ENCODE data around the gene SLC29A2. TPM values are rescaled to one million over a fixed set of nuclear protein-coding genes. Genes with fewer than 3 reads are reported as not detected.
"Not testable (repeated sequence)": the region's sequence is repeated elsewhere in the genome, so short reads cannot be mapped to it uniquely, and the experiment has no call there.

Gene SLC29A2
- total RNA-seq, 1 experiment from 2014 or later = 39.7 TPM

- H2AFZ ChIP-seq (ENCODE audit: low read depth, low read length, poor library complexity, severe bottlenecking) = no peak overlapping the region
- RAD21 ChIA-PET (ENCODE audit: low non-redundant PET in 1 of 2, low total read pairs in 2 of 2, uncharacterized antibody in 2 of 2, unreplicated experiment in 2 of 2) = no interaction called here
- DNase-seq (ENCODE audit: low read depth, low spot score) (no peak), ATAC-seq (no peak)
- H3K9me2 ChIP-seq (ENCODE audit: insufficient read depth) = no peaks in the 10 kb centered on the region
- no peak overlapping the region for H3K9ac ChIP-seq (ENCODE audit: low read length)
- no peaks in the 10 kb centered on the region for H3K36me3 ChIP-seq (ENCODE audit: control insufficient read depth in 1 of 2, insufficient read depth in 2 of 2, low read length in 2 of 2)
- no TSS peak for BruUV-seq (replicated peaks)
- no peak overlapping the region for H3K27ac ChIP-seq (ENCODE audit: low read depth, low read length)
- H3K79me2 ChIP-seq (ENCODE audit: insufficient read depth, low read length) = no peaks in the 10 kb centered on the region
- POLR2A ChIA-PET = interaction anchor here (1.8 kb wide), 1 partner anchor 10 kb away, joined by 7 read pairs; no protein-coding TSS in a partner anchor
- TF ChIP-seq CTCF (IDR thresholded peaks at IDR 0.05 in 2 of 3, conservative IDR thresholded peaks at IDR 0.05 in 1 of 3; ENCODE audit: borderline replicate concordance in 1 of 3, insufficient read depth in 1 of 3, low read depth in 2 of 3, low read length in 2 of 3) (no peak), ZNF274 (IDR thresholded peaks at IDR 0.05; ENCODE audit: low read depth, low read length) (no peak), CBX3 (IDR thresholded peaks at IDR 0.05; ENCODE audit: low read depth) (no peak), POLR2AphosphoS5 (IDR thresholded peaks at IDR 0.05; ENCODE audit: low read depth, low read length) (no peak), CEBPB (IDR thresholded peaks at IDR 0.05; ENCODE audit: low read depth) (no peak), ATF3 (IDR thresholded peaks at IDR 0.05) (no peak), SRF (IDR thresholded peaks at IDR 0.05; ENCODE audit: low read depth) (no peak), RAD21 (IDR thresholded peaks at IDR 0.05; ENCODE audit: low read depth) (no peak)
- TF ChIP-seq, protein P1, sequence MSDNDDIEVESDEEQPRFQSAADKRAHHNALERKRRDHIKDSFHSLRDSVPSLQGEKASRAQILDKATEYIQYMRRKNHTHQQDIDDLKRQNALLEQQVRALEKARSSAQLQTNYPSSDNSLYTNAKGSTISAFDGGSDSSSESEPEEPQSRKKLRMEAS (IDR thresholded peaks at IDR 0.05) = no peak
- H3K27me3 ChIP-seq (ENCODE audit: insufficient read depth, low read length) = no peaks in the 10 kb centered on the region
- intact Hi-C loops (cut with micrococcal nuclease) = no loop called here
- peaks cover 0 to 23% of the 10 kb centered on the region in 2 experiments; a peak in 2 of 4 replicates for H3K4me1 ChIP-seq (ENCODE audit: control insufficient read depth in 1 of 2, insufficient read depth in 2 of 2, low read length in 2 of 2)
- no peak overlapping the region for H3K4me3 ChIP-seq (replicated peaks in 1 of 2; ENCODE audit: low read depth in 1 of 2, low read length in 2 of 2)
- H4K20me1 ChIP-seq (ENCODE audit: insufficient read depth) = no peaks in the 10 kb centered on the region
- H3K9me3 ChIP-seq (ENCODE audit: control insufficient read depth in 1 of 2, insufficient read depth in 1 of 2, low read depth in 1 of 2, low read length in 2 of 2) = no peaks in the 10 kb centered on the region
- H3K4me2 ChIP-seq (ENCODE audit: low read length) = no peak overlapping the region
- CTCF ChIA-PET = interaction anchor here (1.4 kb wide), 1 partner anchor 9 kb away, joined by 6 read pairs; no protein-coding TSS in a partner anchor
These were observed 50.0 kb downstream of the SLC29A2 start for GRCh38 chr11:66321606-66322005.

- ATAC-seq, POLR2A ChIA-PET: not testable (repeated sequence)
These were observed 50.8 kb downstream of the SLC29A2 start for GRCh38 chr11:66320748-66321147.

DNA sequence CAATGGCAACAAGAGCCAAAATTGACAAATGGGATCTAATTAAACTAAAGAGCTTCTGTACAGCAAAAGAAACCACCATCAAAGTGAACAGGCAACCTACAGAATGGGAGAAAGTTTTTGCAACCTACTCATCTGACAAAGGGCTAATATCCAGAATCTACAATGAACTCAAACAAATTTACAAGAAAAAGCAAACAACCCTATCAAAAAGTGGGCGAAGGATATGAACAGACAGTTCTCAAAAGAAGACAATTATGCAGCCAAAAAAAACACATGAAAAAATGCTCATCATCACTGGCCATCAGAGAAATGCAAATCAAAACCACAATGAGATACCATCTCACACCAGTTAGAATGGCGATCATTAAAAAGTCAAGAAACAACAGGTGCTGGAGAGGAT lies 51.3 kb downstream of the SLC29A2 start:
- H3K9me3 ChIP-seq (ENCODE audit: control insufficient read depth in 1 of 2, insufficient read depth in 1 of 2, low read depth in 1 of 2, low read length in 2 of 2); H3K36me3 ChIP-seq (ENCODE audit: control insufficient read depth in 1 of 2, insufficient read depth in 2 of 2, low read length in 2 of 2); DNase-seq (ENCODE audit: low read depth, low spot score); BruUV-seq (replicated peaks); H3K4me2 ChIP-seq (ENCODE audit: low read length); H4K20me1 ChIP-seq (ENCODE audit: insufficient read depth); H3K27ac ChIP-seq (ENCODE audit: low read depth, low read length); H3K9ac ChIP-seq (ENCODE audit: low read length); H3K27me3 ChIP-seq (ENCODE audit: insufficient read depth, low read length); POLR2A ChIA-PET; H2AFZ ChIP-seq (ENCODE audit: low read depth, low read length, poor library complexity, severe bottlenecking); ATAC-seq; H3K9me2 ChIP-seq (ENCODE audit: insufficient read depth); CTCF ChIA-PET; RAD21 ChIA-PET (ENCODE audit: low non-redundant PET in 1 of 2, low total read pairs in 2 of 2, uncharacterized antibody in 2 of 2, unreplicated experiment in 2 of 2); H3K79me2 ChIP-seq (ENCODE audit: insufficient read depth, low read length); H3K4me3 ChIP-seq (replicated peaks in 1 of 2; ENCODE audit: low read depth in 1 of 2, low read length in 2 of 2); intact Hi-C loops (cut with micrococcal nuclease): not testable (repeated sequence)
- H3K4me1 ChIP-seq (ENCODE audit: control insufficient read depth in 1 of 2, insufficient read depth in 2 of 2, low read length in 2 of 2) = peaks cover 0 to 11% of the 10 kb centered on the region in 2 experiments; a peak in 2 of 4 replicates

More at GRCh38 chr11:66320748-66321147, 50.8 kb downstream of the SLC29A2 start:
- intact Hi-C loops (cut with micrococcal nuclease); H2AFZ ChIP-seq (ENCODE audit: low read depth, low read length, poor library complexity, severe bottlenecking); H3K27ac ChIP-seq (ENCODE audit: low read depth, low read length); H3K9ac ChIP-seq (ENCODE audit: low read length); H3K27me3 ChIP-seq (ENCODE audit: insufficient read depth, low read length); H3K79me2 ChIP-seq (ENCODE audit: insufficient read depth, low read length); RAD21 ChIA-PET (ENCODE audit: low non-redundant PET in 1 of 2, low total read pairs in 2 of 2, uncharacterized antibody in 2 of 2, unreplicated experiment in 2 of 2); H3K36me3 ChIP-seq (ENCODE audit: control insufficient read depth in 1 of 2, insufficient read depth in 2 of 2, low read length in 2 of 2); DNase-seq (ENCODE audit: low read depth, low spot score); H3K4me2 ChIP-seq (ENCODE audit: low read length); H4K20me1 ChIP-seq (ENCODE audit: insufficient read depth); H3K4me3 ChIP-seq (replicated peaks in 1 of 2; ENCODE audit: low read depth in 1 of 2, low read length in 2 of 2); BruUV-seq (replicated peaks); H3K9me2 ChIP-seq (ENCODE audit: insufficient read depth); H3K9me3 ChIP-seq (ENCODE audit: control insufficient read depth in 1 of 2, insufficient read depth in 1 of 2, low read depth in 1 of 2, low read length in 2 of 2); CTCF ChIA-PET: not testable (repeated sequence)
- peaks cover 0 to 15% of the 10 kb centered on the region in 2 experiments; a peak in 2 of 4 replicates for H3K4me1 ChIP-seq (ENCODE audit: control insufficient read depth in 1 of 2, insufficient read depth in 2 of 2, low read length in 2 of 2)

Measured in HCT116 (cell line).